ENCODE data around the gene HECTD1.

Gene HECTD1

DNA sequence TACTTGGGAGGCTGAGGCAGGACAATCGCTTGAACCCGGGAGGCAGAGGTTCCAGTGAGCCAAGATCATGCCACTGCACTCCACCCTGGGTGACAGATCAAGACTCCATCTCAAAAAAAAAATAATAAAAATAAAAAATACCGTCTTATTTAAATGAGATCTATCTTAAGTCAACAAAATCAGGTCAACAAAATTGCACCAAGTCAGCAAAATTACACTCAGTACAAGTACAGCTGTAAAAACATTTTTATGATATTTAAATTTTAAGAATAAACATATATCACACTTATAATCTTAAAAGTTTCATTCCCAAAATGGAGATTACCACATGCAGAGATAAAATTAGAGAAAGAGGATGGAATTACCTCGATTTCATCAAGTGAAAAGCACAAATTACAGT is 33.2 kb downstream of the HECTD1 start:
- H3K4me2 ChIP-seq (ENCODE audit: low read length): no peak overlapping the region
- no peaks in the 10 kb centered on the region for H3K4me1 ChIP-seq
- no peaks in the 10 kb centered on the region for H3K9me3 ChIP-seq (ENCODE audit: control insufficient read depth, low read length)
- H3K27ac ChIP-seq: no peak overlapping the region
- no peaks in the 10 kb centered on the region for H3K79me2 ChIP-seq
- TF ChIP-seq, protein P1, sequence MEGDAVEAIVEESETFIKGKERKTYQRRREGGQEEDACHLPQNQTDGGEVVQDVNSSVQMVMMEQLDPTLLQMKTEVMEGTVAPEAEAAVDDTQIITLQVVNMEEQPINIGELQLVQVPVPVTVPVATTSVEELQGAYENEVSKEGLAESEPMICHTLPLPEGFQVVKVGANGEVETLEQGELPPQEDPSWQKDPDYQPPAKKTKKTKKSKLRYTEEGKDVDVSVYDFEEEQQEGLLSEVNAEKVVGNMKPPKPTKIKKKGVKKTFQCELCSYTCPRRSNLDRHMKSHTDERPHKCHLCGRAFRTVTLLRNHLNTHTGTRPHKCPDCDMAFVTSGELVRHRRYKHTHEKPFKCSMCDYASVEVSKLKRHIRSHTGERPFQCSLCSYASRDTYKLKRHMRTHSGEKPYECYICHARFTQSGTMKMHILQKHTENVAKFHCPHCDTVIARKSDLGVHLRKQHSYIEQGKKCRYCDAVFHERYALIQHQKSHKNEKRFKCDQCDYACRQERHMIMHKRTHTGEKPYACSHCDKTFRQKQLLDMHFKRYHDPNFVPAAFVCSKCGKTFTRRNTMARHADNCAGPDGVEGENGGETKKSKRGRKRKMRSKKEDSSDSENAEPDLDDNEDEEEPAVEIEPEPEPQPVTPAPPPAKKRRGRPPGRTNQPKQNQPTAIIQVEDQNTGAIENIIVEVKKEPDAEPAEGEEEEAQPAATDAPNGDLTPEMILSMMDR (IDR thresholded peaks at IDR 0.05): no peak
- no peak overlapping the region for H2AFZ ChIP-seq
- no peak overlapping the region for H3K9ac ChIP-seq
- no peak overlapping the region for H3K4me3 ChIP-seq (ENCODE audit: low read depth, low read length)
- H3K36me3 ChIP-seq (ENCODE audit: control insufficient read depth, insufficient read depth, low read length): no peaks in the 10 kb centered on the region
- no peaks in the 10 kb centered on the region for H3K27me3 ChIP-seq (ENCODE audit: control insufficient read depth, insufficient read depth, low read length)

DNA sequence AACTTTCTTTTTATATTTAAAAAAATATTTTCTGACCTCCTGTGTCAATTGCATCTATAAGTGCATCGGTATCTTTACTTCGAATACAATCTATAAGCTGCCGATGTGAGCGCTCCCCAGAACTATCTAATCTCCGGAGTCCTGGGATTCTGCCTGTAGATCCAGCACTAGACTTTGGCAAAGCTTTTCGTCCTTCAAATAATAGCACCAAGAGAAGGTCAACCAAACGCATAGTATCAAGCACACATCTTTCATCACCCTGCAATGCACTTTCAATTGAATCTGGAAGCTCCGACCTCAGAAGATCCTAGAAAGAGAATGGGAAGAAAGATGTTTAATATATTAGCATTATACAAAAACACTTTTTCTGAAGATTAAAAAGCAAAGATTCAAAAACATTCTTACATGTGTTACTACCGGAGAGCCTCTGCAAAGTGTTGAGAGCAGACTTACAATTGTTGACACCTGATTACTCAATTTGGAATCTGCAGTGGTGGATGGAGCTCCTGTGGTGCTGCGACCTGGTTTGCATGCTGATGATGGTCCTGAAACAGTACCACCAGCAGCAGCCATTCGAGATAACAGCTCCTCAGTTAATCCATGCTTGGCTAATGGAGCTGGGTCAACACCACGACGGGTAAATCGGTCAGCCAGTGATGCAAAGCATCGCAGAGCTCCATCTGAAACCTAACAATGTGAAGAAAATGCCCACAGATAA is 34.3 kb downstream of the HECTD1 start:
- Histone ChIP-seq H3K9ac (no peak overlapping the region), H3K4me2 (ENCODE audit: low read length) (no peak overlapping the region), H3K4me3 (ENCODE audit: low read depth, low read length) (no peak overlapping the region), H3K36me3 (ENCODE audit: control insufficient read depth, insufficient read depth, low read length) (no peaks in the 10 kb centered on the region), H2AFZ (no peak overlapping the region), H3K9me3 (ENCODE audit: control insufficient read depth, low read length) (no peaks in the 10 kb centered on the region), H3K27ac (no peak overlapping the region), H3K27me3 (ENCODE audit: control insufficient read depth, insufficient read depth, low read length) (no peaks in the 10 kb centered on the region), H3K79me2 (no peaks in the 10 kb centered on the region), H3K4me1 (no peaks in the 10 kb centered on the region)
- TF ChIP-seq, protein P1 (IDR thresholded peaks at IDR 0.05): no peak

DNA sequence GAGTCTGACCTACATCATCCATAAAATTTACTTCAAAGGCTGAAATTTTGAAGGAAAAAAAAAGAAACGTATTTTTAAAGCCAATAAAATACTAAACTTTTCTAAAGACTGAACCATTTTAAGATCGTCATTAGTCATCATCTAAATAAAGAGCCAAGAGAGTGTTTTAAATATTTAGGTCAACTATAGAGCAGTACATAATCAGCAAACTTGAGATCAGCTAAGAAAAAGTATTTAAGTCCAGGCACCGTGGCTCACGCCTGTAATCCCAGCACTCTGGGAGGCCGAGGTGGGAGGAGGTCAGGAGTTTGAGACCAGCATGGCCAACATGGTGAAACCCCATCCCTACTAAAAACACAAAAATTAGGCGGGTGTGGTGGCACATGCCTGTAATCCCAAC is 35.5 kb downstream of the HECTD1 start:
- Histone ChIP-seq H3K4me2 (ENCODE audit: low read length) (no peak overlapping the region), H2AFZ (no peak overlapping the region), H3K9me3 (ENCODE audit: control insufficient read depth, low read length) (no peaks in the 10 kb centered on the region), H3K4me1 (no peaks in the 10 kb centered on the region), H3K27ac (no peak overlapping the region), H3K4me3 (ENCODE audit: low read depth, low read length) (no peak overlapping the region), H3K27me3 (ENCODE audit: control insufficient read depth, insufficient read depth, low read length) (no peaks in the 10 kb centered on the region), H3K9ac (no peak overlapping the region), H3K36me3 (ENCODE audit: control insufficient read depth, insufficient read depth, low read length) (no peaks in the 10 kb centered on the region), H3K79me2 (peaks cover 1% of the 10 kb centered on the region)
- TF ChIP-seq, protein P1 (IDR thresholded peaks at IDR 0.05): no peak

DNA sequence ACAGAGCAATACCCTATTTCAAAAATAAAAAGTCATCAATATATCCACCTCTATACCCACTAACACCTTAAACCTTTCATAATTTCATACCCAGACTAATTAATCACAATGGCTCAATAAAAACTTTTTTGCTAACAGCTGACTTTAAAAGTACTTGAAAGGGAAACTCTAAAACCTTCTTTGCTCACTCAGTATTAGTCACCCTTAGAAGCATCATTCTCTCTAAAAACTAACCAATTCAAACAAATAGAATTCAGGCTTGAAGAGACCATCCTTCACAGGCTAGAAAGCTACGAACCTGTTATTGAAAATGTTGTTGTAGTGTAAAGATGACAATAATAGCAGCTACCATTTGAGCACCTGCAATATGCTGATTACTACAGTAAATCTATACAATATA is 37.2 kb downstream of the HECTD1 start:
- H3K4me1 ChIP-seq: peaks cover 2% of the 10 kb centered on the region
- no peaks in the 10 kb centered on the region for H3K9me3 ChIP-seq (ENCODE audit: control insufficient read depth, low read length)
- H3K4me2 ChIP-seq (ENCODE audit: low read length): no peak overlapping the region
- no peak overlapping the region for H3K9ac ChIP-seq
- H3K27me3 ChIP-seq (ENCODE audit: control insufficient read depth, insufficient read depth, low read length): no peaks in the 10 kb centered on the region
- TF ChIP-seq, protein P1 (IDR thresholded peaks at IDR 0.05): no peak
- H3K4me3 ChIP-seq (ENCODE audit: low read depth, low read length): no peak overlapping the region
- H2AFZ ChIP-seq: no peak overlapping the region
- no peak overlapping the region for H3K27ac ChIP-seq
- peaks cover 5% of the 10 kb centered on the region for H3K79me2 ChIP-seq
- H3K36me3 ChIP-seq (ENCODE audit: control insufficient read depth, insufficient read depth, low read length): no peaks in the 10 kb centered on the region

DNA sequence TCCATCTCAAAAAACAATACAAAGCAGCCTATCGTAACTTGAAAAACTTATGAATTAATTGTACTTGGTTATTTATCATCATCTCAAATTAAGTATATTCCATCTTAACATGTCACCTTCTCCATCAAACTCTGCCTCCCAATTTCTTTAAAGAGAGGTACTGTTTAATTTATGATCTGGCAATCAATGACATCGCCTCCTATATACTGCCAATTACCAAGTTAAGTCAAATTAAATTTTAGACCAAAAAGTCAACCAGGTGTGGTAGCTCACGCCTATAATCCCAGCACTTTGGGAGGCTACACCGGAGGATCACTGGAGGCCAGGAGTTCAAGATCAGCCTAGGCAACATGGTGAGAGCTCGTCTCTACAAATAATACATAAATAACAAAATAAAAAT is 37.7 kb downstream of the HECTD1 start:
- Histone ChIP-seq H3K9ac (no peak overlapping the region), H3K4me3 (ENCODE audit: low read depth, low read length) (no peak overlapping the region), H3K4me1 (peaks cover 5% of the 10 kb centered on the region), H3K36me3 (ENCODE audit: control insufficient read depth, insufficient read depth, low read length) (no peaks in the 10 kb centered on the region), H3K9me3 (ENCODE audit: control insufficient read depth, low read length) (no peaks in the 10 kb centered on the region), H3K79me2 (peaks cover 5% of the 10 kb centered on the region), H3K27me3 (ENCODE audit: control insufficient read depth, insufficient read depth, low read length) (no peaks in the 10 kb centered on the region), H3K4me2 (ENCODE audit: low read length) (no peak overlapping the region), H3K27ac (no peak overlapping the region), H2AFZ (no peak overlapping the region)
- TF ChIP-seq, protein P1 (IDR thresholded peaks at IDR 0.05): no peak
